SK-N-SH (cell line): ENCODE measurements around the gene VSIG10. TPM values are rescaled to one million over a fixed set of nuclear protein-coding genes. Genes with fewer than 3 reads are reported as not detected.

Experiments
- CTCF ChIA-PET: fragments of 300-600, 350-600 bp; formaldehyde crosslinking; extraction: SDS; loops from one replicate; lab custom pipeline; 2021; lab: Yijun Ruan, JAX
- POLR2A ChIA-PET: fragments of 350-600 bp; sonication (Branson Sonifier 250); formaldehyde crosslinking; extraction: SDS; loops from one replicate; lab custom pipeline; 2020; ENCODE audit warnings: antibody characterized with exemption, inconsistent platforms; lab: Yijun Ruan, JAX
- DNase-seq: peaks from one replicate; pipeline ENCODE4 v3.0.0; 2012
- H2AFZ ChIP-seq: fragments of 200-600 bp; sonication (generic); 2 replicates; pipeline ENCODE4 v1.8.1; 2016; ENCODE audit warnings: antibody characterized with exemption, mild to moderate bottlenecking, low read depth
- H3F3A ChIP-seq: fragments of 200-600 bp; sonication (generic); replicated peaks from 2 replicates; pipeline ENCODE3; 2016; ENCODE audit warnings: antibody characterized with exemption, mild to moderate bottlenecking; ENCODE audit not compliant: insufficient read depth
- H3K27ac ChIP-seq, 2 experiments: fragments of 200-500 bp in 1 of 2; fragments of 200-600 bp in 1 of 2; sonication (Bioruptor generic) in 1 of 2; sonication (generic), shearing (Covaris generic) in 1 of 2; 2 replicates each; pipeline versions ENCODE4 v1.5.1 to v1.6.1; 2014 to 2016; ENCODE audit warnings: low read depth in 2 of 2, inconsistent platforms in 1 of 2, low read length in 1 of 2, mild to moderate bottlenecking in 1 of 2, mixed read lengths in 1 of 2
- H3K27me3 ChIP-seq: fragments of 200-600 bp; sonication (generic), shearing (Covaris generic); 2 replicates; pipeline ENCODE4 v1.6.1; 2016; ENCODE audit warnings: mixed run types; ENCODE audit not compliant: insufficient read depth
- H3K36me3 ChIP-seq, 2 experiments: fragments of 200-500 bp in 1 of 2; fragments of 200-600 bp in 1 of 2; sonication (Bioruptor generic) in 1 of 2; sonication (generic) in 1 of 2; replicated peaks in 1 of 2; 2 replicates each; pipeline versions ENCODE3 to v1.5.1; 2014 to 2016; ENCODE audit warnings: low read length in 1 of 2, mild to moderate bottlenecking in 1 of 2; ENCODE audit not compliant: insufficient read depth in 2 of 2, control insufficient read depth in 1 of 2
- H3K4me1 ChIP-seq, 2 experiments: fragments of 200-500 bp in 1 of 2; fragments of 200-600 bp in 1 of 2; sonication (Bioruptor generic) in 1 of 2; sonication (generic), shearing (Covaris generic) in 1 of 2; 2 replicates each; pipeline versions ENCODE4 v1.5.1 to v1.6.1; 2014 to 2016; ENCODE audit warnings: low read depth in 1 of 2, low read length in 1 of 2, mixed run types in 1 of 2; ENCODE audit not compliant: insufficient read depth in 2 of 2, control insufficient read depth in 1 of 2
- H3K4me2 ChIP-seq: fragments of 200-600 bp; sonication (generic), shearing (Covaris generic); 2 replicates; pipeline ENCODE4 v1.6.1; 2017; ENCODE audit warnings: mixed run types
- H3K4me3 ChIP-seq, 2 experiments: fragments of 200-500 bp in 1 of 2; fragments of 200-600 bp in 1 of 2; sonication (Bioruptor generic) in 1 of 2; sonication (generic), shearing (Covaris generic) in 1 of 2; 2 replicates each; pipeline versions ENCODE4 v1.5.1 to v1.8.1; 2014 to 2016; ENCODE audit warnings: low read depth in 2 of 2, inconsistent platforms in 1 of 2, low read length in 1 of 2, mild to moderate bottlenecking in 1 of 2, mixed read lengths in 1 of 2, moderate library complexity in 1 of 2
- H3K79me2 ChIP-seq: fragments of 200-600 bp; sonication (generic); 2 replicates; pipeline ENCODE4 v1.8.1; 2017; ENCODE audit warnings: mild to moderate bottlenecking; ENCODE audit not compliant: insufficient read depth
- H3K9ac ChIP-seq: fragments of 200-600 bp; sonication (generic); 2 replicates; pipeline ENCODE4 v1.6.1; 2017; ENCODE audit warnings: mixed run types
- H3K9me2 ChIP-seq: fragments of 200-600 bp; sonication (generic); 2 replicates; pipeline ENCODE4 v1.6.1; 2017; ENCODE audit warnings: mixed run types
- H3K9me3 ChIP-seq: fragments of 200-600 bp; sonication (generic); 2 replicates; pipeline ENCODE4 v1.6.1; 2017; ENCODE audit warnings: mixed run types, mild to moderate bottlenecking, moderate library complexity
- H4K20me1 ChIP-seq: fragments of 200-600 bp; sonication (generic); 2 replicates; pipeline ENCODE4 v1.6.1; 2017; ENCODE audit warnings: mild to moderate bottlenecking, mixed run types; ENCODE audit not compliant: insufficient read depth
- CHD2 ChIP-seq: fragments of 150-350 bp; IDR thresholded peaks from 2 replicates; pipeline ENCODE4 v1.6.1; 2018; ENCODE audit warnings: low read length; ENCODE audit not compliant: partially characterized antibody
- CTCF ChIP-seq: fragments of 200-600 bp; sonication (generic); IDR thresholded peaks from 2 replicates; pipeline ENCODE4 v1.6.1; 2017; ENCODE audit warnings: antibody characterized with exemption, mild to moderate bottlenecking, moderate library complexity
- EZH2phosphoT487 ChIP-seq: fragments of 200-600 bp; sonication (generic); IDR thresholded peaks from 2 replicates; pipeline ENCODE4 v1.6.1; 2017; ENCODE audit warnings: low read depth, mixed run types, mild to moderate bottlenecking, antibody characterized with exemption, moderate library complexity, borderline replicate concordance
- FOSL2 ChIP-seq: IDR thresholded peaks from 2 replicates; pipeline ENCODE4 v1.4.0; 2012; ENCODE audit warnings: low read depth, mild to moderate bottlenecking, moderate library complexity, borderline replicate concordance
- FOXM1 ChIP-seq: IDR thresholded peaks from 2 replicates; pipeline ENCODE4 v1.4.0; 2012; ENCODE audit warnings: low read depth, mild to moderate bottlenecking
- GABPA ChIP-seq: IDR thresholded peaks from 2 replicates; pipeline ENCODE4 v1.4.0; 2012; ENCODE audit warnings: low read depth, mild to moderate bottlenecking
- JUND ChIP-seq: IDR thresholded peaks from 2 replicates; pipeline ENCODE4 v1.4.0; 2012
- NFIC ChIP-seq: IDR thresholded peaks from 2 replicates; pipeline ENCODE4 v1.4.0; 2012; ENCODE audit warnings: borderline replicate concordance
- NRF1 ChIP-seq: IDR thresholded peaks from 2 replicates; pipeline ENCODE4 v1.6.1; 2012; ENCODE audit warnings: low read depth, mild to moderate bottlenecking, low read length
- PBX3 ChIP-seq: IDR thresholded peaks from 2 replicates; pipeline ENCODE4; 2012
- POLR2AphosphoS5 ChIP-seq: IDR thresholded peaks from 2 replicates; pipeline ENCODE4 v1.6.1; 2012; ENCODE audit warnings: low read depth, low read length
- RAD21 ChIP-seq: IDR thresholded peaks from 2 replicates; pipeline ENCODE4 v1.6.1; 2012; ENCODE audit warnings: mild to moderate bottlenecking, low read length
- RCOR1 ChIP-seq: fragments of 150-350 bp; IDR thresholded peaks from 2 replicates; pipeline ENCODE4 v1.6.1; 2017; ENCODE audit warnings: antibody characterized with exemption, low read length
- RFX5 ChIP-seq: IDR thresholded peaks from 2 replicates; pipeline ENCODE4 v1.6.1; 2012; ENCODE audit warnings: mild to moderate bottlenecking, improper control_type of control experiment, low read length
- SMC3 ChIP-seq: IDR thresholded peaks from 2 replicates; pipeline ENCODE4 v1.6.1; 2012; ENCODE audit warnings: low read depth, low read length, improper control_type of control experiment
- TAF1 ChIP-seq: IDR thresholded peaks from 2 replicates; pipeline ENCODE4 v1.6.1; 2012; ENCODE audit warnings: low read depth, mild to moderate bottlenecking, low read length, moderate library complexity, borderline replicate concordance
- TCF12 ChIP-seq: IDR thresholded peaks from 2 replicates; pipeline ENCODE4 v1.4.0; 2012
- TEAD4 ChIP-seq: IDR thresholded peaks from 2 replicates; pipeline ENCODE4 v1.4.0; 2012; ENCODE audit warnings: mild to moderate bottlenecking, borderline replicate concordance; ENCODE audit not compliant: insufficient read depth
- USF1 ChIP-seq: IDR thresholded peaks from 2 replicates; pipeline ENCODE4 v1.4.0; 2012; ENCODE audit warnings: low read depth, borderline replicate concordance
- YY1 ChIP-seq: IDR thresholded peaks from 2 replicates; pipeline ENCODE4 v1.4.0; 2012; ENCODE audit warnings: low read depth, mild to moderate bottlenecking
- ZBTB33 ChIP-seq: IDR thresholded peaks from 2 replicates; pipeline ENCODE4 v1.4.0; 2012; ENCODE audit warnings: low read depth, borderline replicate concordance
- WGBS: methylation state at CpG from one replicate; pipeline ENCODE4 v1.1.6; 2017; ENCODE audit warnings: low lambda C conversion rate; 5-methylcytosine and 5-hydroxymethylcytosine counted together
- polyA plus RNA-seq, 3 experiments: library from polyadenylated mRNA; depleted of rRNA; stranded (reverse); fragments of >200 nt; gene quantifications; 2 replicates each; pipeline ENCODE4 v1.2.3, GENCODE V29; 2012

Gene VSIG10
- polyA plus RNA-seq, 1 of the 3 experiments (the other 2 are of a cell fraction): 12.5 TPM

GRCh38 chr12:118127867-118128266 lies 24.1 kb upstream of the VSIG10 start:
- Histone ChIP-seq H3F3A (no peaks in the 10 kb centered on the region), H3K9ac (no peak overlapping the region), H3K27ac (no peak overlapping the region), H3K4me2 (no peak overlapping the region), H2AFZ (no peak overlapping the region), H3K9me3 (no peaks in the 10 kb centered on the region), H3K4me1 (no peaks in the 10 kb centered on the region), H4K20me1 (no peaks in the 10 kb centered on the region), H3K9me2 (no peaks in the 10 kb centered on the region), H3K27me3 (no peaks in the 10 kb centered on the region), H3K79me2 (peaks cover 2% of the 10 kb centered on the region; the same call in 1 of the 2 replicates), H3K4me3 (no peak overlapping the region), H3K36me3 (no peaks in the 10 kb centered on the region)
- no peak for DNase-seq
- 97% methylated on average over 5 of the region's 5 CpGs for WGBS
- ChIA-PET CTCF (interaction anchor here (0.8 to 1.2 kb wide), 3 partner anchors 8 to 248 kb away, joined by 3 to 4 read pairs (median 3); no protein-coding TSS in a partner anchor), POLR2A (interaction anchor here (0.6 kb wide), 1 partner anchor 23 kb away, joined by 4 read pairs; no protein-coding TSS in a partner anchor)
- TF ChIP-seq EZH2phosphoT487: no peak
- TF ChIP-seq SMC3: no peak
- no peak for TF ChIP-seq JUND
- no peak for TF ChIP-seq RCOR1
- TF ChIP-seq FOSL2: no peak
- no peak for TF ChIP-seq CHD2
- TF ChIP-seq TEAD4: no peak
- TF ChIP-seq YY1: no peak
- TF ChIP-seq RFX5: no peak
- no peak for TF ChIP-seq TCF12
- no peak for TF ChIP-seq USF1
- TF ChIP-seq NFIC: no peak
- TF ChIP-seq GABPA: no peak

GRCh38 chr12:118126119-118126757 lies 22.4 kb upstream of the VSIG10 start:
- Histone ChIP-seq H3K9ac (no peak overlapping the region), H3K4me2 (no peak overlapping the region), H3K27ac (no peak overlapping the region), H3F3A (peaks cover 3% of the 10 kb centered on the region), H3K4me3 (no peak overlapping the region), H4K20me1 (no peaks in the 10 kb centered on the region), H2AFZ (no peak overlapping the region), H3K79me2 (peaks cover 2% of the 10 kb centered on the region; the same call in 1 of the 2 replicates), H3K27me3 (no peaks in the 10 kb centered on the region), H3K9me3 (no peaks in the 10 kb centered on the region), H3K4me1 (no peaks in the 10 kb centered on the region), H3K9me2 (no peaks in the 10 kb centered on the region), H3K36me3 (no peaks in the 10 kb centered on the region)
- ChIA-PET POLR2A (no interaction called here), CTCF (no interaction called here)
- no peak for DNase-seq
- 94% methylated on average over 5 of the region's 13 CpGs for WGBS
- TF ChIP-seq USF1: no peak
- no peak for TF ChIP-seq TEAD4
- TF ChIP-seq NFIC: no peak
- TF ChIP-seq FOXM1: no peak
- no peak for TF ChIP-seq EZH2phosphoT487
- TF ChIP-seq NRF1: no peak
- no peak for TF ChIP-seq POLR2AphosphoS5
- no peak for TF ChIP-seq YY1
- no peak for TF ChIP-seq TAF1
- no peak for TF ChIP-seq PBX3
- no peak for TF ChIP-seq ZBTB33
- TF ChIP-seq CTCF: no peak
- TF ChIP-seq RAD21: no peak
